HFF-Myc (cell line): ENCODE measurements around the gene THTPA.

Experiments
- DNase-seq: peaks from one replicate; pipeline ENCODE4 v3.0.0-alpha.2; 2011; ENCODE audit warnings: low read depth; ENCODE audit errors: extremely low read depth
- H3K4me3 ChIP-seq: replicated peaks from 2 replicates; pipeline ENCODE4 v1.5.1; 2011; ENCODE audit warnings: low read depth, mild to moderate bottlenecking, control low read depth, low read length
- TF ChIP-seq, protein P1 (sequence below): IDR thresholded peaks from 2 replicates; pipeline ENCODE4 v1.5.1; 2012; ENCODE audit warnings: mild to moderate bottlenecking, low read depth, low read length, control low read depth; ENCODE audit errors: missing control alignments

Gene THTPA

DNA sequence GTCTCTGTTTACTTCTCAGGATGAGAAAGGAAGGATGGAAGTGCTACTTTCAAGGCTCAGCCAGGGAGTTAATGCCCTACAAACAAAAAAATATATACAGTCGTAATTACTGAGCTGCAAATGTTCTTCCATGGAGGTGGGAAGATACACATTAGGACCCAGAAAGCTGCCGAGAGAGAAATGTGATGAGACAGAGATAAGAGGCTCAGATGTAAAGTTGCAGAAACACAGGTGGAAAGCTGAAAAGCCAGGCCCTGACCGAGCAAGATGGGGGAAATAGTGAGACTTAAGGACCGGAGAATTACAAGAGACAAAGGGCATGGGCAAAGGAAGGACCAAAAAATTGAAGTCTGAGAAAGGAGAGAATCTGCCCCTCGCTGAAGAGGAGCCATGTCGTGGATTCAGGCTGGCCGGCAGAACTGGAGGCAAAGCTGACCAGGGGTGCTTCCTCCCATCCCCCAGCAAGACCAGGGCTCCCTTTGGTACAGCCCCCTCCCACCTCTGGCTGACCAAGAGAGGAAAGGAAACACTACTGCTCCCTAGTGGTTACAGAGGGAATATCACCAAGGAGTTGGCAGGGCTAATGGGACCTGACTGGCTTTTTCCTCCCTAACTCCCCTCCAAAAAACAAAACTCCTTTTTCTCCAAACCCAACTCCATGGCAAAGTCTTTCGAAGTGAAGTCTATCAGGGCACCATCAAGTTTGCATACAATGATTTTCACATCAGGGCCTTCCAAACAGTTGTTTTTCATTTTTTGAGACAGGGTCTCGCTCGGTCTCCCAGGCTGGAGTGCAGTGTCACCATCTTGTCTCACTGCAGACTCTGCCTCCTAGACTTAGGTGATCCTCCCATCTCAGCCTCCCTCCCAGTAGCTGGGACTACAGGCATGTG, 16.6 kb upstream of the THTPA start:
- no peak for DNase-seq
- no peak overlapping the region for H3K4me3 ChIP-seq
- TF ChIP-seq, protein P1, sequence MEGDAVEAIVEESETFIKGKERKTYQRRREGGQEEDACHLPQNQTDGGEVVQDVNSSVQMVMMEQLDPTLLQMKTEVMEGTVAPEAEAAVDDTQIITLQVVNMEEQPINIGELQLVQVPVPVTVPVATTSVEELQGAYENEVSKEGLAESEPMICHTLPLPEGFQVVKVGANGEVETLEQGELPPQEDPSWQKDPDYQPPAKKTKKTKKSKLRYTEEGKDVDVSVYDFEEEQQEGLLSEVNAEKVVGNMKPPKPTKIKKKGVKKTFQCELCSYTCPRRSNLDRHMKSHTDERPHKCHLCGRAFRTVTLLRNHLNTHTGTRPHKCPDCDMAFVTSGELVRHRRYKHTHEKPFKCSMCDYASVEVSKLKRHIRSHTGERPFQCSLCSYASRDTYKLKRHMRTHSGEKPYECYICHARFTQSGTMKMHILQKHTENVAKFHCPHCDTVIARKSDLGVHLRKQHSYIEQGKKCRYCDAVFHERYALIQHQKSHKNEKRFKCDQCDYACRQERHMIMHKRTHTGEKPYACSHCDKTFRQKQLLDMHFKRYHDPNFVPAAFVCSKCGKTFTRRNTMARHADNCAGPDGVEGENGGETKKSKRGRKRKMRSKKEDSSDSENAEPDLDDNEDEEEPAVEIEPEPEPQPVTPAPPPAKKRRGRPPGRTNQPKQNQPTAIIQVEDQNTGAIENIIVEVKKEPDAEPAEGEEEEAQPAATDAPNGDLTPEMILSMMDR: peak; percentile 77

DNA sequence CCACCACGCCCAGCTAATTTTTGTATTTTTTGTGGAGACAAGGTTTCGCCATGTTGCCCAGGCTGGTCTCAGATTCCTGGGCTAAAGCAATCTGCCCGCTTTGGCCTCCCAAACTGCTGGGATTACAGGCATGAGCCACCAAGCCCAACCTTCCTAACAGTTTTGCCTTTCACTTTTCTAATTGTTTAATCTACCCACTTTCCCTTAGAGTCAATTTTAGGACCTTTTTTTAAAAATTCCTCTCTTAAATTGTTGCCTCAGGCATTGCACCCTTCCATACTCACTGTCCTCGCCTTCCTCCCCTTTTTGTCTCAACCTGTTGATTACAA, 16.0 kb upstream of the THTPA start:
- no peak for DNase-seq
- TF ChIP-seq, protein P1: no peak
- no peak overlapping the region for H3K4me3 ChIP-seq

DNA sequence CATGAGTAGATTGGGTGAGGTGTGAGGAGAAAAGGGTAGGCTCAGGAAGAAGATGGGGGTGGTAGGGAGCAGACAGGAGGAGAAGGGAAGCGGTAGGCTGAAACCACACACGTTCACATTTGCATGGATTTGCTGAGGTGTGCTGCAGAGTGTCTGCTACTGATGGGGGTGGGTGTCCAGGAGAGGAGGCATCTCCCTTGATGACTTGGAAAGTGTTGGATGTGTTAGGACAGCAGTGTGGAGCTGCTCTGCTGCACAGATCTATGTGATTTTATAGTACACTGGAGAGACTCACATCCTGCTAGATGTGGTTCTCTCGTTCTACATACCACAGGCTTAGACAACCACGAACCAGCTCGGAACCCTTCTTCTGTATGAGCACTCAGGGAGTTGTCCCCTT, 13.8 kb upstream of the THTPA start:
- no peak for DNase-seq
- H3K4me3 ChIP-seq: no peak overlapping the region
- TF ChIP-seq, protein P1: no peak

DNA sequence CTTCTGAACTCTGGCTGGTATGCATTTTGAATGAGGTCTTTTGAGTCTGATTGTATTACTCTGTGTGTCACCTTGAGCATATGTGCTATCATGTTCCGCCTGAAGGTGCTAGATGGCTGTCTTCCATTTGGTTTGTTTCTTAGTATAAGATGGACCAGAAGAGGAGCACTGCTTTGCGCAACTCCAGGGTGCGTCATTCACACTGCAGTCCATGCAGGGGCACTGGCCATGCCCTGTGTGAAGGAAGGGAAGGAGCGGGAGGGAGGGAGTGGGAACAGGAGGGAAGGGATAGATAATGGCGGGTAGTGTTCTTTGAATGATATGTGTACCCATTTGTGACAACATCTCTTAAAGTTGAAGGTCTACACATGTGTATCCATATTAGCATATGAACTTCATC, 12.7 kb upstream of the THTPA start:
- no peak for DNase-seq
- no peak overlapping the region for H3K4me3 ChIP-seq
- TF ChIP-seq, protein P1: no peak

DNA sequence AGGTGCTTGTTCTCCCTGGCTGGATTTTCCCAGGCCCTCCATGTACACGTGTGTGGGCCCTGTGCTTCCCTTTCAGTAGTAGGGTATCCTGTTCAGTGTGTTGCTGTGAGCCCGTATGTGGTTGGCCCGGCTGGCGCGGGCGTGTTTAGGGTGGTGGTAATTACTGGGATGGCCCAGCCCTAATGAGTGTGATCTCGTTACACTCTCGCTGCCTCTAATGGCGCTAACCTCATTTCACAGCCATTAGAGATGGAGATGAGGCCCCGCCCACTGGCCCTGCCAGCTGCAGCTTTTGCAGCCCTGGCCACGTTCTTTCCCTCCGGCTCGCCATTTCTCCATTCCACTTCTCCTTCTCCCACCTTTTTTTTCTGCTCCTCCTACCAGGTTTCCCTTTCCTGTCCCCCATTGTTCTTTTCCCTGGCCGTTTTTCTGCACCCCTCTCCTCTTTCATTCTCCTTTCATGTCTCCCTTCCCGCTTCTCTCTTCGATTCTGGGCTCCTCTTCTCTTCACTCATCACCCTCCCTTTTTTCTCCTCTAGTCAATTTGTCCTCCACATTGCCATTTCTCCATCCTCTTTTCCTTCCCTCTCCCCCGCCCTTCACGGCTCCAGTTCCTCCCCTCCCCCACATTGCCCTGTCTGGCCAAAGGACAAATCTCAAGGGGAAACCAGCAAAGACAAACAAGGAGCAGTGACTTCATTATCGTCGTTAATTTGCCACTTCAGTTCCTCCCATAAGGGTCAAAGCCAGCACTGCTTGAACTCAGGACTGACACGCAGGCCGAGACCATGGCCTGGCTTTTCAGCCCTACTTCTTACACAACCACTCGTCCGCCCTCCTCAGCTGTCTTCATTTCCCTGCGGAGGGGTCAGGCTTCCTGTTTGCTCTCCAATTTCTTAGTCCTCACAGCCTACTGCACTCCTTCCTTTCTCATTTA, 11.3 kb upstream of the THTPA start:
- no peak for DNase-seq
- TF ChIP-seq, protein P1: no peak

DNA sequence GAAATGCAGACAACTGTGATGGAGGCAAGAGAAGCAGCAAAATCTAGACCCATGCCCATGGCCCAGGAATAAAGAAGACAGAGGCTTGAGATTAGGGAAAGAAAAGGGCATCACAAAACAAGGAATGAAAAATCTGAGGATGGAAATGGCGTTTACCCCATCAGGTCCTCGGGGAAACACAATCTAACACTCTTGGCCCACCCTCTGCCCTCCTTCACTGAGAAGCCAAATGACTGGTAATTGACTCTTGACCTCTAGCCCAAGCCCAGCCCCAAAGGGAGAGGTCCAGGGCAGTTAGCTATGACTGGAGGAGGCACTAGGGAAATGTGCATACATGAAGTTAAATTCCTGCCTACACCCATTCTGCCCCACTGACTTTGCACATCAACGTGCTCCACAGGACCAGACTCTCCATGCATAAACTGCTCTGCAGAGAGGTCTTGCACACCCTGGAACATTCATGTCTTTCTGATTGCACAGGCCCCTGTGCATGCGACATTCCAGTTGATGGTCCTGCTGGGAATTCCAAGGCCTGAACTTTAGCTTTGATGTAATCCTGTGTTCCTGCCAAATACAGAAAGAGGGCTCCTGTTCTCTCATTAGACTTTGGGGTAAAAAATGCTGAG, 10.2 kb upstream of the THTPA start:
- no peak overlapping the region for H3K4me3 ChIP-seq
- TF ChIP-seq, protein P1: no peak
- DNase-seq: no peak

More for the DNA sequence above, 11.3 kb upstream of the THTPA start:
- no peak overlapping the region for H3K4me3 ChIP-seq
